BLaER1 treated with 17β-estradiol and CSF1 and Interleukin-3, amounts not matched to agents 10 nM and 100 nM (cell line): ENCODE data around the gene GABRB2.

Experiments used
- H3K27ac ChIP-seq, 11 experiments: shearing (Covaris generic); formaldehyde crosslinking; 2 replicates each; pipeline ENCODE4 v1.8.1; 2022
- H3K27me3 ChIP-seq, 11 experiments: shearing (Covaris generic); formaldehyde crosslinking; 2 replicates each; pipeline ENCODE4 v1.8.1; 2022
- H3K36me3 ChIP-seq, 11 experiments: shearing (Covaris generic); formaldehyde crosslinking; 2 replicates each; pipeline ENCODE4 v1.8.1; 2022
- H3K4me1 ChIP-seq, 10 experiments: shearing (Covaris generic); formaldehyde crosslinking; 2 replicates each; pipeline ENCODE4 v1.8.1; 2022
- H3K4me2 ChIP-seq, 11 experiments: shearing (Covaris generic); formaldehyde crosslinking; 2 replicates each; pipeline ENCODE4 v1.8.1; 2022
- H3K4me3 ChIP-seq, 10 experiments: shearing (Covaris generic); formaldehyde crosslinking; 2 replicates each; pipeline ENCODE4 v1.8.1; 2022
- H3K9ac ChIP-seq, 11 experiments: shearing (Covaris generic); formaldehyde crosslinking; 2 replicates each; pipeline ENCODE4 v1.8.1; 2022
- H3K9me3 ChIP-seq, 11 experiments: shearing (Covaris generic); formaldehyde crosslinking; replicated peaks in 1 of 11; 2 replicates each; pipeline ENCODE4 v1.8.1; 2022
- H4K20me1 ChIP-seq, 11 experiments: shearing (Covaris generic); formaldehyde crosslinking; 2 replicates each; pipeline ENCODE4 v1.8.1; 2022
- Cebpa-rat ChIP-seq, 11 experiments: shearing (Covaris generic); IDR thresholded peaks; 2 replicates each; pipeline ENCODE4 v1.8.1; 2022

The GABRB2 gene

DNA sequence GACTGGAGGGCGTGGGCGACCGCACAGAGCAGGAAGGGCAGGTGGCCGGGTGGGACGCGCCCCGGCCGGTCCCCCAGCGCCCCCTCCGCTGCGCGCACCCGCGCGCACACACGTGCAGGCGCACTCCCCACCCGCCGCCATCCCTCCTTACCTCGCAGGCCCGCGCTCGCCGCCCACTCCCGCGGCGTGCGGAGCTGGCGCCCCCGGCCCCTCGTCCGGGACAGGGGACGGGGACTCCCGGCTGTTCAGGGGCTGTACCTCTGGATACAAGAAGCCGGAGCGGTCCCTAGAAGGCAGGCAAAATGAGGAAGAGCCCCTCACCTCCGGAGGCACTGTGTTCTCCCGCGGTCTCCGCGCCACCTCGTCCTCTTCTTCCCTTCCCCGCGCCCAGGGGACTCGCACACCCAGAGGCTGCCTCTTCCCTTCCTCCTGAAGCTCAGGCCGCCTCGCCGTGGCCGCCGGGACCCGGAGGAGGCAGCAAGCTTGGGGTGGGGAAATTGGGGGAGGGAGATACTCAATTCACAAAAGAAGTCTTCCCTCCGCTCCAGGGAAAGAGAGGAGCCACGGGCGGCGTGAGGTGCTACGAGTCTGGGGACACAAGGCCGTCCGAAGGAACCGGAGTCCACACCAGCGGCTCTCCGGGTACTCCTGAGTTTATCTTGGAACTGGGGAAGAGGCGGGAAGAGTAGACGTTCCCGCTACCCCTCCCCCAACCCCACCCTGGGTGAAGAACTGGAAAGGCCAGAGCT, 1.4 kb upstream of the GABRB2 start:
- no peaks in the 10 kb centered on the region; a peak in 1 of 22 replicates for H3K9me3 ChIP-seq
- no peaks in the 10 kb centered on the region for H3K36me3 ChIP-seq
- H3K4me1 ChIP-seq: peaks cover 0 to 11% (median 5%) of the 10 kb centered on the region in 10 experiments; a peak in 7 of 20 replicates
- peaks cover 38 to 47% (median 44%) of the 10 kb centered on the region in 11 experiments for H3K27me3 ChIP-seq
- peak overlapping the region in 9 of 11 experiments; percentile 31 to 74 (median 57); a peak in 16 of 22 replicates for H3K9ac ChIP-seq
- no peak for TF ChIP-seq Cebpa-rat (IDR thresholded peaks at IDR 0.05)
- H3K27ac ChIP-seq: 0 out of 22 replicates have a peak overlapping the region, but pooled peaks of 1 of the 11 experiments have one; percentile 23
- no peaks in the 10 kb centered on the region for H4K20me1 ChIP-seq
- H3K4me3 ChIP-seq: peak overlapping the region; percentile 60 to 75 (median 69)
- H3K4me2 ChIP-seq: peak overlapping the region; percentile 90 to 99 (median 97)

- peaks cover 0 to 11% (median 5%) of the 10 kb centered on the region in 10 experiments; a peak in 7 of 20 replicates for H3K4me1 ChIP-seq
- no peaks in the 10 kb centered on the region for H4K20me1 ChIP-seq
- H3K27me3 ChIP-seq: peaks cover 38 to 47% (median 44%) of the 10 kb centered on the region in 11 experiments
- peak overlapping the region; percentile 60 to 75 (median 69) for H3K4me3 ChIP-seq
- peak overlapping the region; percentile 90 to 99 (median 97) for H3K4me2 ChIP-seq
- no peaks in the 10 kb centered on the region for H3K36me3 ChIP-seq
- H3K9me3 ChIP-seq: no peaks in the 10 kb centered on the region; a peak in 1 of 22 replicates
- peak overlapping the region in 9 of 11 experiments; percentile 31 to 74 (median 57); a peak in 16 of 22 replicates for H3K9ac ChIP-seq
- TF ChIP-seq Cebpa-rat (IDR thresholded peaks at IDR 0.05): no peak
- H3K27ac ChIP-seq: no peak overlapping the region
Observed at GRCh38 chr5:161547406-161547737, 847 bp upstream of the GABRB2 start.

DNA sequence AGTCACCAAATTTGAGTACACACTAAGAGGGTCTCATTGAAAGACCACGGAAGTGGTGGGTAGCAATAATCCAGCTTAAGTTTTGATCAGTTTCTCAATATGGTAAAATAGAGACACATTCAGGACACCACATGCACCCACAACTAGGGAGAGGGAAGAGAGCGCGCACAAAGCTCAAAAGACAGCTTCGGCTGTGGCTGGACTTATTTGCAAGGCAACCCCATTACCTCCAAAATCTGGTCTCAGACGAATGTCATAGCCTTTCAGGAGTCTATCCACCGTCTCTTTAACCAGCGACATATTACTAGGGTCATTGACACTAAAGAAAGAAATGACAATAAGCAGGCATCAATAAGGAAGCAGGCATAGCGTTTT, 443 bp downstream of the GABRB2 start:
- peak overlapping the region; percentile 38 to 98 (median 63) for H3K4me2 ChIP-seq
- no peak overlapping the region for H3K27ac ChIP-seq

GRCh38 chr5:161545344-161546094, 1.0 kb downstream of the GABRB2 start:
- Histone ChIP-seq H3K9me3 (no peaks in the 10 kb centered on the region; a peak in 1 of 22 replicates), H3K4me2 (peak overlapping the region in 4 of 11 experiments; percentile 42 to 73 (median 66); a peak in 5 of 22 replicates), H3K4me1 (peaks cover 0 to 11% (median 5%) of the 10 kb centered on the region in 10 experiments; a peak in 7 of 20 replicates), H3K9ac (no peak overlapping the region), H3K4me3 (peak overlapping the region in 1 of 10 experiments; percentile 60; a peak in 1 of 20 replicates), H3K36me3 (no peaks in the 10 kb centered on the region), H3K27me3 (peaks cover 38 to 47% (median 44%) of the 10 kb centered on the region in 11 experiments), H3K27ac (no peak overlapping the region), H4K20me1 (no peaks in the 10 kb centered on the region)
- no peak for TF ChIP-seq Cebpa-rat (IDR thresholded peaks at IDR 0.05)

More for the DNA sequence above, 443 bp downstream of the GABRB2 start:
- Histone ChIP-seq H3K27me3 (peaks cover 38 to 47% (median 44%) of the 10 kb centered on the region in 11 experiments), H3K36me3 (no peaks in the 10 kb centered on the region), H3K4me3 (peak overlapping the region; percentile 60 to 75 (median 69); a peak in 18 of 20 replicates), H4K20me1 (no peaks in the 10 kb centered on the region), H3K9ac (0 out of 22 replicates have a peak overlapping the region, but pooled peaks of 1 of the 11 experiments have one; percentile 9), H3K9me3 (no peaks in the 10 kb centered on the region; a peak in 1 of 22 replicates), H3K4me1 (peaks cover 0 to 11% (median 5%) of the 10 kb centered on the region in 10 experiments; a peak in 7 of 20 replicates)
- no peak for TF ChIP-seq Cebpa-rat (IDR thresholded peaks at IDR 0.05)

GRCh38 chr5:161544350-161544765, 2.2 kb downstream of the GABRB2 start:
- H3K9ac ChIP-seq: no peak overlapping the region
- no peaks in the 10 kb centered on the region for H3K36me3 ChIP-seq
- no peak overlapping the region for H3K27ac ChIP-seq
- no peaks in the 10 kb centered on the region for H4K20me1 ChIP-seq
- peaks cover 0 to 11% (median 5%) of the 10 kb centered on the region in 10 experiments; a peak in 7 of 20 replicates for H3K4me1 ChIP-seq
- no peaks in the 10 kb centered on the region; a peak in 1 of 22 replicates for H3K9me3 ChIP-seq
- TF ChIP-seq Cebpa-rat (IDR thresholded peaks at IDR 0.05): no peak
- peak overlapping the region in 1 of 11 experiments; percentile 10; a peak in 2 of 22 replicates for H3K4me2 ChIP-seq
- H3K4me3 ChIP-seq: no peak overlapping the region
- H3K27me3 ChIP-seq: peaks cover 38 to 47% (median 44%) of the 10 kb centered on the region in 11 experiments

- H4K20me1 ChIP-seq: no peaks in the 10 kb centered on the region
- H3K4me1 ChIP-seq: no peaks in the 10 kb centered on the region
- H3K4me3 ChIP-seq: no peak overlapping the region
- TF ChIP-seq Cebpa-rat (IDR thresholded peaks at IDR 0.05): no peak
- H3K4me2 ChIP-seq: no peak overlapping the region
- no peaks in the 10 kb centered on the region for H3K27me3 ChIP-seq
- H3K36me3 ChIP-seq: no peaks in the 10 kb centered on the region
- H3K9me3 ChIP-seq: no peaks in the 10 kb centered on the region
- no peak overlapping the region for H3K9ac ChIP-seq
- H3K27ac ChIP-seq: no peak overlapping the region
Observed at GRCh38 chr5:161539016-161539415, 7.5 kb downstream of the GABRB2 start.

- Histone ChIP-seq H3K27me3 (no peaks in the 10 kb centered on the region), H3K4me2 (no peak overlapping the region), H3K27ac (no peak overlapping the region), H3K36me3 (no peaks in the 10 kb centered on the region), H3K9me3 (no peaks in the 10 kb centered on the region), H3K4me3 (no peak overlapping the region), H3K9ac (no peak overlapping the region), H3K4me1 (no peaks in the 10 kb centered on the region), H4K20me1 (no peaks in the 10 kb centered on the region)
- no peak for TF ChIP-seq Cebpa-rat (IDR thresholded peaks at IDR 0.05)
Observed at GRCh38 chr5:161535762-161536161, 10.8 kb downstream of the GABRB2 start.

GRCh38 chr5:161530700-161531099, 15.8 kb downstream of the GABRB2 start:
- Histone ChIP-seq H3K4me1 (no peaks in the 10 kb centered on the region), H3K36me3 (no peaks in the 10 kb centered on the region), H3K4me3 (no peak overlapping the region), H3K9me3 (no peaks in the 10 kb centered on the region), H3K27ac (no peak overlapping the region), H4K20me1 (no peaks in the 10 kb centered on the region), H3K27me3 (no peaks in the 10 kb centered on the region), H3K9ac (no peak overlapping the region), H3K4me2 (no peak overlapping the region)
- TF ChIP-seq Cebpa-rat (IDR thresholded peaks at IDR 0.05): no peak

- no peak for TF ChIP-seq Cebpa-rat (IDR thresholded peaks at IDR 0.05)
- Histone ChIP-seq H3K9ac (no peak overlapping the region), H3K36me3 (no peaks in the 10 kb centered on the region), H3K4me2 (no peak overlapping the region), H3K4me1 (peaks cover 0 to 7% (median 0%) of the 10 kb centered on the region in 10 experiments; a peak in 3 of 20 replicates), H3K27me3 (no peaks in the 10 kb centered on the region), H4K20me1 (no peaks in the 10 kb centered on the region), H3K27ac (no peak overlapping the region), H3K9me3 (peaks cover 0 to 6% (median 0%) of the 10 kb centered on the region in 11 experiments; a peak in 3 of 22 replicates), H3K4me3 (no peak overlapping the region)
Observed at GRCh38 chr5:161513942-161514341, 32.6 kb downstream of the GABRB2 start.
